Natural killer cell (primary cell): Measurements from ENCODE around the gene CDKAL1. TPM values are rescaled to one million over a fixed set of nuclear protein-coding genes. Genes with fewer than 3 reads are reported as not detected.

ENCODE experiments used
- ATAC-seq, 3 donors: fragments of 150-1000 bp in 2 of 3; fragments of 200-7000 bp in 1 of 3; cut with Tn5 transposase; 1 replicate in 1 of 3; 2 replicates in 2 of 3; pipeline ENCODE4 v1.10.0; 2021; ENCODE audit warnings: mild to moderate bottlenecking in 2 of 3, moderate library complexity in 2 of 3
- DNase-seq, 2 donors: peaks; one replicate each; pipeline versions ENCODE4 v3.0.0 to v3.0.0-alpha.2; 2013 to 2021; ENCODE audit warnings: mixed read lengths in 1 of 2
- H3K27ac ChIP-seq: one replicate; pipeline ENCODE4 v1.5.1; 2013; ENCODE audit warnings: mild to moderate bottlenecking, low read length
- H3K27me3 ChIP-seq: one replicate; pipeline ENCODE4 v1.6.1; 2013; ENCODE audit warnings: low read length; ENCODE audit not compliant: control insufficient read depth, insufficient read depth
- H3K36me3 ChIP-seq: one replicate; pipeline ENCODE4 v1.6.1; 2013; ENCODE audit warnings: low read length; ENCODE audit not compliant: control insufficient read depth, insufficient read depth
- H3K4me1 ChIP-seq: one replicate; pipeline ENCODE4 v1.6.1; 2013; ENCODE audit warnings: low read length; ENCODE audit not compliant: control insufficient read depth, insufficient read depth
- H3K4me3 ChIP-seq: one replicate; pipeline ENCODE4 v1.5.1; 2013; ENCODE audit warnings: low read length
- H3K9me3 ChIP-seq: one replicate; pipeline ENCODE4 v1.6.1; 2013; ENCODE audit warnings: low read length; ENCODE audit not compliant: control insufficient read depth, insufficient read depth
- H3K27ac Mint-ChIP-seq, 2 donors: one replicate each; pipeline ENCODE4 v1.8.0; 2022; ENCODE audit warnings: mild to moderate bottlenecking in 2 of 2, mixed read lengths in 2 of 2, moderate library complexity in 1 of 2
- H3K27me3 Mint-ChIP-seq, 2 donors: one replicate each; pipeline ENCODE4 v1.8.0; 2022; ENCODE audit warnings: low read depth in 2 of 2, mixed read lengths in 2 of 2
- H3K36me3 Mint-ChIP-seq: one replicate; pipeline ENCODE4 v1.8.0; 2022; ENCODE audit warnings: mixed read lengths
- H3K4me1 Mint-ChIP-seq, 2 donors: one replicate each; pipeline ENCODE4 v1.8.0; 2022; ENCODE audit warnings: mixed read lengths in 2 of 2
- H3K4me3 Mint-ChIP-seq: one replicate; pipeline ENCODE4 v1.8.0; 2022; ENCODE audit warnings: mild to moderate bottlenecking, moderate library complexity, mixed read lengths
- H3K9me3 Mint-ChIP-seq, 2 donors: one replicate each; pipeline ENCODE4 v1.8.0; 2022; ENCODE audit warnings: mixed read lengths in 2 of 2
- WGBS: methylation state at CpG from one replicate; pipeline ENCODE4 v1.1.7; 2013; ENCODE audit warnings: missing lambda C conversion rate; ENCODE audit not compliant: insufficient coverage; 5-methylcytosine and 5-hydroxymethylcytosine counted together
- intact Hi-C: fragments of 100-400 bp; cut with micrococcal nuclease; formaldehyde crosslinking; loops from one replicate; pipeline ENCODE4 v1.14.2; 2022
- total RNA-seq, 4 donors: library from RNA; stranded (reverse); fragments of 120-200 nt in 1 of 4; gene quantifications; one replicate each; pipeline versions ENCODE4 v1.2.3 to v1.2.4, GENCODE V29; 2013 to 2022
- TF ChIP-seq, protein P1 (sequence below): fragments of 200-600 bp; IDR thresholded peaks from one replicate; pipeline ENCODE4 v1.8.0; 2022; ENCODE audit warnings: antibody characterized with exemption

Gene CDKAL1
- total RNA-seq, 3 donors from 2014 or later (not counting 1 experiment from before 2014, with no cell fraction given): 26.0 to 32.8 (median 28.9) TPM

DNA sequence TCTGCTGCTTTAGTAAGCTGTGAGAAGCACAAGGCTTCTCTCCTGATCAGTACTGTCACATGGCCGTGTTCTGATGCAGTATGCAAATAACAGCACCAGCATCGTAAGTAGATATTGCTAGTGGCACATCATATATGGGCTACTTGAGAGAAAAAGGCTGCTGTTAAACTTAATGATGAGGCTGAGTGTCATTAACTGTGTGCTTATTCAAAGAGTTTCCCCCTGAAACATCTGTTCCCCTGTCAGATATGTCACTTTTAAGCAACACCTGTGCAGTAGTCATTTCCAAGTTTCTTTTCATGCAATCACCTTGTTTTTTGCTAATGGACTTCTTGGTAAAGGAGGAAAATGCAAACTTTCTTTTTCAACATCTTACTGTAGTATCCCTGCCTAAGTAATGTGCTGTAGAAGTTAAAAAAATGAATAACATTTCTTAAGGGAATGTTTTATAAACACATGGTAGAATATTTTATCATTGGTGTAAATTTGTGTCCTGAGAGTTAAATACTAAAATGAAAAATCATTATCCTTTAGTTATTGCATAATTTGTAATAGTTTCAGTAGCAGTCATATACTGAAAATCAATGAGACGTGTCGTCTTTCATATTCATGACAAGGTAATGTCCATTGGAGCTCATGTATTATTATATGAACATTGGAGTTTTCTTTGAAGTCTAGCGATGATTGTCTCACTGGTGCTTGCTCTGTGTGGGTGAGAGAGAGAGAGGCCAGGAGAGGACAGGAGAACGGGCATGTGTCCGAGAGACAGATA, 366.3 kb downstream of the CDKAL1 start:
- Mint-ChIP-seq H3K9me3 (peaks cover 5 to 7% of the 10 kb centered on the region in 2 donors), H3K36me3 (peaks cover 11% of the 10 kb centered on the region), H3K27me3 (no peaks in the 10 kb centered on the region), H3K27ac (no peak overlapping the region), H3K4me3 (no peak overlapping the region), H3K4me1 (no peaks in the 10 kb centered on the region)
- TF ChIP-seq, protein P1, sequence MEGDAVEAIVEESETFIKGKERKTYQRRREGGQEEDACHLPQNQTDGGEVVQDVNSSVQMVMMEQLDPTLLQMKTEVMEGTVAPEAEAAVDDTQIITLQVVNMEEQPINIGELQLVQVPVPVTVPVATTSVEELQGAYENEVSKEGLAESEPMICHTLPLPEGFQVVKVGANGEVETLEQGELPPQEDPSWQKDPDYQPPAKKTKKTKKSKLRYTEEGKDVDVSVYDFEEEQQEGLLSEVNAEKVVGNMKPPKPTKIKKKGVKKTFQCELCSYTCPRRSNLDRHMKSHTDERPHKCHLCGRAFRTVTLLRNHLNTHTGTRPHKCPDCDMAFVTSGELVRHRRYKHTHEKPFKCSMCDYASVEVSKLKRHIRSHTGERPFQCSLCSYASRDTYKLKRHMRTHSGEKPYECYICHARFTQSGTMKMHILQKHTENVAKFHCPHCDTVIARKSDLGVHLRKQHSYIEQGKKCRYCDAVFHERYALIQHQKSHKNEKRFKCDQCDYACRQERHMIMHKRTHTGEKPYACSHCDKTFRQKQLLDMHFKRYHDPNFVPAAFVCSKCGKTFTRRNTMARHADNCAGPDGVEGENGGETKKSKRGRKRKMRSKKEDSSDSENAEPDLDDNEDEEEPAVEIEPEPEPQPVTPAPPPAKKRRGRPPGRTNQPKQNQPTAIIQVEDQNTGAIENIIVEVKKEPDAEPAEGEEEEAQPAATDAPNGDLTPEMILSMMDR: no peak
- intact Hi-C loops: no loop called here
- H3K9me3 ChIP-seq: peaks cover 10% of the 10 kb centered on the region
- 90% methylated on average over 7 of the region's 7 CpGs for WGBS
- ATAC-seq (no peak), DNase-seq (no peak)
- H3K27ac ChIP-seq: no peak overlapping the region
- H3K36me3 ChIP-seq: peaks cover 1% of the 10 kb centered on the region
- H3K4me3 ChIP-seq: no peak overlapping the region
- no peaks in the 10 kb centered on the region for H3K4me1 ChIP-seq
- no peaks in the 10 kb centered on the region for H3K27me3 ChIP-seq

DNA sequence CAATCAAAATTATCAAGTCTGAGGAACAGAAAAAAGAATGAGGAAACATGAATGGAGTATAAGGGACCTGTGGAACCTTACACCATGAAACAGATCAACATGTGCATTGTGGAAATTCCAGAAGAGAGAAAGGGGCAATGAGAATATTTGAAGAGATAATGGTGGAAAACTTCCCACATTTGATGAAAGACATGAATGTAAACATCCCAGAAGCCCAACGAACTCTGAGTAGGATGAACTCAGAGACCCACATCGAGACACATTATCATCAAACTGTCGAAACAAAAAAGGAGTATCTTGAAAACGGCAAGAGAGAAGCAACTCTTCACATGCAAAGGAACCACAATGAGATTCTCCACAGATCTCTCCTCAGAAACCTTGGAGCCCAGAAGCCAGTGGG, 371.1 kb downstream of the CDKAL1 start:
- Histone ChIP-seq H3K27me3 (no peaks in the 10 kb centered on the region), H3K4me3 (no peak overlapping the region), H3K36me3 (peaks cover 1% of the 10 kb centered on the region), H3K4me1 (no peaks in the 10 kb centered on the region), H3K9me3 (peaks cover 10% of the 10 kb centered on the region), H3K27ac (no peak overlapping the region)
- TF ChIP-seq, protein P1: no peak
- Mint-ChIP-seq H3K4me1 (peaks cover 0 to under 1% of the 10 kb centered on the region in 2 donors), H3K27ac (no peak overlapping the region), H3K36me3 (peaks cover 11% of the 10 kb centered on the region), H3K9me3 (peaks cover 5 to 7% of the 10 kb centered on the region in 2 donors), H3K4me3 (no peak overlapping the region), H3K27me3 (no peaks in the 10 kb centered on the region)
- 85% methylated on average over 4 of the region's 4 CpGs for WGBS
- ATAC-seq: no peak
- DNase-seq: no peak
- intact Hi-C loops: no loop called here

DNA sequence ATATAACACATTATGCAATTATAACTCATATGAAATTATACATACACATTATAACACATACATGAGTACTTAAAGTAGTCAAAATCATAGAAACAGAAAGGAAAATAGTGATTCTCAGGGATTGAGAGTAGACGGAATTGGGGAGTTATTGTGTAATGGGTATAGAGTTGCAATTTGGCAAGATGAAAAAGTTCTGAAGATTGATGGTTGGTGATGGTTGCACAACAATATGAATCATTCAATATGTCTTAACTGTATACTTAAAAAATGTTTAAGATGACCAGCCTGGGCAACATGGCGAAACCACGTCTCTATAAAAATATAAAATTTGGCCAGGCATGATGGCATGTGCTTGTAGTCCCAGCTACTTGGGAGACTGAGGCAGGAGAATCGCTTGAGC, 372.7 kb downstream of the CDKAL1 start:
- no peaks in the 10 kb centered on the region for H3K27me3 Mint-ChIP-seq
- H3K4me1 Mint-ChIP-seq: peaks cover 0 to 5% of the 10 kb centered on the region in 2 donors
- intact Hi-C loops: no loop called here
- Histone ChIP-seq H3K27me3 (no peaks in the 10 kb centered on the region), H3K4me1 (no peaks in the 10 kb centered on the region), H3K36me3 (peaks cover 1% of the 10 kb centered on the region), H3K9me3 (peaks cover 10% of the 10 kb centered on the region), H3K27ac (no peak overlapping the region), H3K4me3 (no peak overlapping the region)
- no peak for ATAC-seq
- peaks cover 5 to 7% of the 10 kb centered on the region in 2 donors for H3K9me3 Mint-ChIP-seq
- no peak for DNase-seq
- peaks cover 11% of the 10 kb centered on the region for H3K36me3 Mint-ChIP-seq
- 92% methylated on average over 4 of the region's 4 CpGs for WGBS
- no peak overlapping the region for H3K4me3 Mint-ChIP-seq
- H3K27ac Mint-ChIP-seq: no peak overlapping the region
- TF ChIP-seq, protein P1: no peak
